GM19351 (cell line): ENCODE results near the gene STAMBP.
"Not testable (repeated sequence)": the region's sequence is repeated elsewhere in the genome, so short reads cannot be mapped to it uniquely, and the experiment has no call there.

Source experiments
- ATAC-seq: cut with Tn5 transposase; IDR thresholded peaks from one replicate; pipeline ENCODE4 v1.9.1; 2021; ENCODE audit warnings: mild to moderate bottlenecking, moderate library complexity; ENCODE audit not compliant: unreplicated experiment

Gene STAMBP

DNA sequence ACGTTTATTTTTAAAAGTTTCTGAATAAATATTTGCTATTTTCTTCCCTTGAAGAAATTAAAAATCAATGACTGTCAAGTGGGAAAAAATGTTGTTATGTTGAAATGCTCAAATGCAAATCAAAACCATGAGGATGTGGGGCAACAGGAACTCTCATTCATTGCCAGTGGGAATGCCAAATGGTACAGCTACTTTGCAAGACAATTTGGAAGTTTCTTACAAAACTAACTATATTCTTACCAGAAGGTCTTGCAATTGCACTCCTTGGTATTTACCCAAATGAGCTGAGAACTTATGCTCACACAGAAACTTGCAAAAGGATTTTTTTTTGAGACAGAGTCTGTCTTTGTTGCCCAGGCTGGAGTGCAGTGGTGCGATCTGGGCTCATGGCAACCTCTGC, 56.6 kb downstream of the STAMBP start:
- no peak for ATAC-seq

GRCh38 chr2:73886357-73886756, 57.6 kb downstream of the STAMBP start:
- ATAC-seq: no peak

GRCh38 chr2:73887596-73888353, 59.0 kb downstream of the STAMBP start:
- not testable (repeated sequence) for ATAC-seq

GRCh38 chr2:73888388-73888787, 59.6 kb downstream of the STAMBP start:
- ATAC-seq: no peak

DNA sequence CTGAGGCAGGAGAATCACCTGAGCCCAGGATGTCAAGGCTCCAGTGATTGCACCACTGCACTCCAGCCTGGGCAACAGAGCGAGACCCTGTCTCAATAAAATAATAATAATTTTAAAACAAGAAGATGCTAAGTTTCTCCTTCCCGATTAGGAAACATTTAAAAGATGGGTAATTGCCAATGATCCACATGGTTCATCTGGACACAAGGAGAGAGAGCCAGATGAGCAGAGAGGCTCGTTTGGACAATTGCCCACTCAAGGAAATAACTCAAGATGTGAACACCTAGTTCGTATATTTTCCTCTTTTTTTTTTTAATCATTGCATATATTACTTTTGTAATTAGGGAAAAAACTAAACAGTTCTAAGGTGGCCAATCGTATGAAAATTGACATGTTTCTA, 60.4 kb downstream of the STAMBP start:
- ATAC-seq: no peak

- ATAC-seq: no peak
Observed at GRCh38 chr2:73890301-73891092, 61.7 kb downstream of the STAMBP start.

GRCh38 chr2:73891276-73891901, 62.6 kb downstream of the STAMBP start:
- ATAC-seq: no peak

DNA sequence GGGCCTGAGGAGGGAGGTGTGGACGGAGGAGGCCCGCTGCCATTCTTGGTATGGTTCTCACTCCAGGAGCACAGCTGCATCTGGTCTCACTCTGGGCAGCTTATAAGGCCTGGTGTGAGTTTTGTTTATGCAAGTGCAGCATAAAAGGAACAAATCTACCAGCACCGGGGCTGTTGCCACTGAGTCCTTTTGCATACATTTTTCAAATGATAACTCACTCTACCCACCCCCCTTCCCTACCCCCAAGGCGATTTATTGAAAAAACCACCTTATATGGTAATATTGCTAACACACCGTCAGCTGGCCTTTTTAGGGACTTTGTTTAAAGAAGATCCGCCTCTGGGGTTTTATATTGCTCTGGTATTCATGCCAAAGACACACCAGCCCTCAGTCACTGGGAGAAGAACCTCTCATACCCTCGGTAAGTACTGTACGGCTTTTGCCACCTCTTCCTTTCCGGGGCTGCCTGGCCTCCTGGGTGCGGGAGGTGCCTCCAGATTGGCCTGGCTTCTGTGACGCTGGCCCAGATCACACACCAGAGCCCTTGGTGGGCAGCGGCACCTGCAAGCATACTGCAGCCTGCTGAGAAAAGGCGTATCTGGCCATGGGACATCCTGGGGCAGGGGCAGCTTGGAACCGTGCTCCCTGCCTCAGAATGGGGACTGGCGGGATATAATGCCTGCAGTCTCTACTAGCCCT, 64.0 kb downstream of the STAMBP start, which contains the start of gene ACTG2:
Gene ACTG2 (plus strand): TSS at position 378 of the 699 bp plus-strand sequence. CDS start 8,304 bp downstream, outside the sequence.
- ATAC-seq: no peak

GRCh38 chr2:73893764-73894474, 65.2 kb downstream of the STAMBP start:
- no peak for ATAC-seq

DNA sequence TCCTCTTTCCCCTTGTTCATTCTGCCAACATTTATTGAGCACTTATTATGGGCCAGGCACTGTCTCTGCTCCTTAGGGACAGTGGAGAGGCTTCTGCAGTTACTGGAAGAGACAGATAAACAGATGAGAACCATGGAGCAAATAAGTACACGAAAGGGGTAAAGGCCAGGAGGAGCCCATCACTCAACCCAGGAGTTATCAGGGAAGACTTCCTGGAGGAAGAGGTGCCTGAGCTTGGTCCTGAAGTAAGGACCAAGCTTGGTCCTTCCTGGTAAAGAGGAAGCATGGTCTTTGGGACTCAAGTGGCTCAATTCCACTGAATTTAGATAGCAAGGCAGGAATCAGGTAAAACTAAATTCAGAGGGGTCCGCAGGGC, 65.7 kb downstream of the STAMBP start:
- ATAC-seq: no peak

DNA sequence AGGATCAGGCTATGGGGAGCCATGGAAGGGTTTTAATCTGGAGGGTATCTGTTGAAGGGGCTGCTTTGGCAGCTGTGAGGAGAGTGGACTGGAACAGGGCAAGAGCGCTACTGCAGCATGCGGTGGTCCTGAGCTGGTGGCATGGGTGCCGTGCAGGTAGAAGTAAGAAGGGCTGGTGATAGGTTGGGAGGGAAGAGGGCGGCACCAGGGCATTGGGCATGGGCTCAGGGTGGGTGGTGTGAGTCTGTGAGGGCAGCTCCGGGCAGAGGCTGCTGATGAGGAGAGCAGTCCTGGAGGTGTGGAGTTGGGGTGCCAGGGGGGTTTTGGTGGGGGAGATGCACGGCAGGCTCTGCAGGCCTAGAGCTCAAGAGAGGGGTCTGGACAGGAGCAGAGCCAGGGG, 66.1 kb downstream of the STAMBP start:
- no peak for ATAC-seq

DNA sequence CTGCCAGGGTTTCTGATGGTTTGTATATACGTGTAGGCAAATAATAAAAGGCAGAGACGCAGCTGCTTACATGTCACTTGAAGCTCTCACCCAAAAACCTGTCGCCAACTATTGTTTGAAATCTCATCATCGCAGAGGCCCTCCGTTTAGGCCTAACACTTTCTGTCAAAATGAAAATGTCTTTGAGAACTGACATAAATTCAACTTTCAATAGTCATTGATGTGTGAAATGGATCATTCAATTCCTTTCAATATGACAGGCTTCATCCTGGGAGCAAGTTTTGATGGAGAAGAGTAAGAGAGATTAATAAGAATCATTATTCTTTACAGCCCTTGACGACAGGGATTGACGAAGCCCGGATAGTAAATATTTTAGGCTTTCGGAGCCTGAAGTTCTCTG, 66.7 kb downstream of the STAMBP start:
- no peak for ATAC-seq

GRCh38 chr2:73896362-73897239, 67.8 kb downstream of the STAMBP start:
- no peak for ATAC-seq

- ATAC-seq: no peak
Observed at GRCh38 chr2:73897240-73897583, 68.5 kb downstream of the STAMBP start.

- ATAC-seq: no peak
Observed at GRCh38 chr2:73897934-73898333, 69.2 kb downstream of the STAMBP start.

DNA sequence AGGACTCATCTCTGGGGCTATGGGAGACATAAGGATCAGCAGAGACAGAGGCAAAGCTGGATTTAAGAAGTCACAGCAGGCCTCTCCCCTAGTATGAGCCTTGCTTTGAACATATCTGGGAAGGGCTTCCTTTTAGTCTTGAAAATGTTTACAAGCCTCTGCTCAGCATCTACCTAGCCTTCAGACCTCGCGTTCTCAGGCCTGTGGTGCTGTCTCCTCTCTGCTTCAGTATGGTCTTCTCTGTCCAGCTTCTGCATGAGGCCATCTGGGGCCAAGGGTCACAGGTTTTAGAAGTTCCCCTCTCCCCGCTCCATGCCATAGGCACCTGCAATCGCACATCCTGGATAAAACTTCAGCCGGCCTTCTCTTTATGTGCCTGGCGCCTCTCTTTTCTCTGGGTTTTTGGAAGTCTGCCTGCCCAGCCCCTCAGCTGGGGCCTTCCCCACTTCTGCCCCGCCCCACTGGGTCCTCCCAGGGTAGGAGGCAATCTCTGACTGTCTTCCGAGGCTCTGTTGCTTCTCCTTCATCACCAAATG, 71.1 kb downstream of the STAMBP start:
- ATAC-seq: no peak

- no peak for ATAC-seq
Observed at GRCh38 chr2:73901143-73901542, 72.4 kb downstream of the STAMBP start.

DNA sequence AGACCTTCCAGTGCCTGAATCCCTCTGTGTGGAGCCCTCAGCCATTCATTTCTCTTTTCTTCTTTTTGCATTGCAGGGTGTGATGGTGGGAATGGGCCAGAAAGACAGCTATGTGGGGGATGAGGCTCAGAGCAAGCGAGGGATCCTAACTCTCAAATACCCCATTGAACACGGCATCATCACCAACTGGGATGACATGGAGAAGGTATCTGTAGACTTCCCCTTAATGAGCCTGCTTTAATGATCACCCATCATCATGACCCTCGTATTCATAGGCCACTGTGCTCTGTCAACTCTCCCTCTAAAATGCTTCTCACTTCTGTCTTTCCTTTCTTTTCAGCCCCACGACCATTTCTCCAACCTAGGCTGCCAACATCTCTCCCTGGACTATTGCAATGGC, 73.5 kb downstream of the STAMBP start:
- no peak for ATAC-seq

GRCh38 chr2:73903313-73903712, 74.6 kb downstream of the STAMBP start:
- no peak for ATAC-seq
